Measurements from ENCODE around the gene PIGZ.

DNA sequence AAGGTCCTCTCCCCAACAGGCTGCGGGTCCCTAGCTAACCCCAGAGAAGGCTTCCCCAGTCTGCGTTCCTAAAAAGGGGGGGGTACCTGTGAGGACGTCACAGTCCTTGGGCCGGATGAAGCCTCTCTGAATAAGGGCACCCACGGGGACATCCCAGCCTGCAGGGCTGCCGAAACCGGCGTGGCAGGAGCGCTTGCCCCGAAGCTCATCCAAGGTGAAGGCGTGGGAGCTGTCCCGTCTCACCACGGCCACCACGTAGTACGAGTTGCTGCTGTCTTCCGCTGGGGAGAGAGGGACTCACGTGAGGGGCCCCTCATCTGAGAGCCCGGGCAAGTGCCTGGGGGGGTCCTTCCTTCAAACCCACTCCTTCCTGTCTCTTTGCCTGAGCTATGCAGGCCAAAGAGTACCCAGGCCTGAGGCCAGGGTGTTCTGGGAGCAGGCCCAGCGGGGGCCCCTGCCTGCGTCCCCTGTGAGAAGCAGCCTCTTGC is 40.9 kb upstream of the PIGZ start:
- TF ChIP-seq, protein P1, sequence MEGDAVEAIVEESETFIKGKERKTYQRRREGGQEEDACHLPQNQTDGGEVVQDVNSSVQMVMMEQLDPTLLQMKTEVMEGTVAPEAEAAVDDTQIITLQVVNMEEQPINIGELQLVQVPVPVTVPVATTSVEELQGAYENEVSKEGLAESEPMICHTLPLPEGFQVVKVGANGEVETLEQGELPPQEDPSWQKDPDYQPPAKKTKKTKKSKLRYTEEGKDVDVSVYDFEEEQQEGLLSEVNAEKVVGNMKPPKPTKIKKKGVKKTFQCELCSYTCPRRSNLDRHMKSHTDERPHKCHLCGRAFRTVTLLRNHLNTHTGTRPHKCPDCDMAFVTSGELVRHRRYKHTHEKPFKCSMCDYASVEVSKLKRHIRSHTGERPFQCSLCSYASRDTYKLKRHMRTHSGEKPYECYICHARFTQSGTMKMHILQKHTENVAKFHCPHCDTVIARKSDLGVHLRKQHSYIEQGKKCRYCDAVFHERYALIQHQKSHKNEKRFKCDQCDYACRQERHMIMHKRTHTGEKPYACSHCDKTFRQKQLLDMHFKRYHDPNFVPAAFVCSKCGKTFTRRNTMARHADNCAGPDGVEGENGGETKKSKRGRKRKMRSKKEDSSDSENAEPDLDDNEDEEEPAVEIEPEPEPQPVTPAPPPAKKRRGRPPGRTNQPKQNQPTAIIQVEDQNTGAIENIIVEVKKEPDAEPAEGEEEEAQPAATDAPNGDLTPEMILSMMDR (IDR thresholded peaks at IDR 0.05) = no peak
- no peak for TF ChIP-seq POLR2A (IDR thresholded peaks at IDR 0.05)
- no peak for TF ChIP-seq EP300 (IDR thresholded peaks at IDR 0.05)
- no peak for TF ChIP-seq POLR2AphosphoS5 (IDR thresholded peaks at IDR 0.05)
